GM15510 (cell line): Measurements from ENCODE around the gene SLC5A5.

Source experiments
- POLR2A ChIP-seq: IDR thresholded peaks from 3 replicates; pipeline ENCODE4 v1.6.1; 2011; ENCODE audit warnings: borderline replicate concordance; ENCODE audit not compliant: insufficient read length; ENCODE audit errors: extremely low read depth

Gene SLC5A5

GRCh38 chr19:17861542-17862402 lies 10.0 kb upstream of the SLC5A5 start:
- TF ChIP-seq POLR2A: no peak

DNA sequence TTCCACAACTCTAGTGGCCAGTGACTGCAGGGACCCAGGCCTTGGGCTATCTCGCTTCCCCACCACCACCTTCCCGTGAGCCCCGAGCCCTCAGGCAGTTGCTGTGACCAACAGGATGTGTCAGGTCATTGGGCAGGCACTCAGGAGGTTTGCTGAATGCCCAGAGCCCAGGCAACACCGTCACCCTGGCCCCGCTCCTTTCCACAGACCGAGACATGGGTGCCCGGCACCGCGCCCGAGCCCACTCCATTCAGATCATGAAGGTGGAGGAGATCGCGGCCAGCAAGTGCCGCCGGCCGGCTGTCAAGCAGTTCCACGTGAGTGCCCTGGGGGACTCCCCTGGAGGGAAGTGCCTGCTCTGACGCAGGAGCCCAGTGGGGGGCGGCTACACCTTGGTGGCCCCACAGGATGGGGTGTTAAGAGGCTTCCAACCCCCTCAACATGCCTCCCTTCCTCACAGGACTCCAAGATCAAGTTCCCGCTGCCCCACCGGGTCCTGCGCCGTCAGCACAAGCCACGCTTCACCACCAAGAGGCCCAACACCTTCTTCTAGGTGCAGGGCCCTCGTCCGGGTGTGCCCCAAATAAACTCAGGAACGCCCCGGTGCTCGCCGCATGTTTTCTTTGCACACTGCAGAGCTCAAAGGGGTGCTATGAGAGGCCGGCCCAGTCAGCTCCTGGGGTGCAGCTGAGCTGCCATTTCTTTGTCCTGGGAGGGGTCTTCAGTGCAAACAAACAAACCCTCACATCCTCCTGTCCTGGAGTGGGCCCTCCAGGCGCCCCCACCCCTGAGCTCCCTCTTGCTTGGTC lies 8.8 kb upstream of the SLC5A5 start:
- TF ChIP-seq POLR2A: no peak

- TF ChIP-seq POLR2A: no peak
These were observed 8.1 kb upstream of the SLC5A5 start for GRCh38 chr19:17863520-17864182.

DNA sequence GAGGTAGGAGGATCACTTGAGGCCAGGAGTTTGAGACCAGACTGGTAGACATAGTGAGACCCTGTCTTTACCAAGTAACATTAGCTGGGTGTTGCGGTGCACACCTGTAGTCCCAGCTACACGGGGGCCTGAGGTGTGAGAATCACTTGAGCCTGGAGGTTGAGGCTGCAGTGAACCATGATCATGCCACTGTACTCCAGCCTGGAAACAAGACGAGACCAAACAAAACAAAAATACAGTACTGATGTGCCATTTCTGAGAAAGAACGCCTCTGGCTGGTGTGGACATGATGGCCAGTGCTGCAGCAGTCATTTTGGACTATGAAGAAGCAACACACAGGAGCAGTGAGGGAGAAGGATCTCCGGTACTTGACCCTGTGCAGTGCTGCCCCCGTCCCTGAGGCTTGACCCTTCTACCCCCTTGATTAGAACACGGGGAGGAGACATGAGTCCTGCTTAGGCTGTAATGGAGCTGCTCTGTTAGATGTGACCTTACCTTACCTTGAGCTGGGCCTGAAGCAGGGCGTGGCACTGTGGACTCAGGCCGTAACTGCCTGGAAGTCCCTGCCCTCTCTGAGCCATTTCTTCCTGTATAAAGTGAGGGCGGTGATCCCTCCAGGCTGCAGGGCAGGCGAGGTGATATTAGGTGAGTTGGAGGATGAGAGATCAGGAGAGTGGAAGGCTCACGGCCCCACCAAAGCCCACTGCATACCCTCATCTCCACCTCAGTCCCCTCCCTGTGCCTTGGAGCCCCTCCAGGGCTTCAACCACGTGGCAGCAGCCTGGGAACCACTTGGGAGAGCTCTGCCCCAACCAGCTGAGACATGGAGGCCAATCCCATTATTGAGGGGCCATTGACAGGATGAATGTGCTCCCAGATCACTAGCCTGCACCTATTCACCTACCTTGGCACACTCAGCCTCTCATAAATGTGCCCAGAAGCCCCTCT lies 6.1 kb upstream of the SLC5A5 start:
- TF ChIP-seq POLR2A: no peak

DNA sequence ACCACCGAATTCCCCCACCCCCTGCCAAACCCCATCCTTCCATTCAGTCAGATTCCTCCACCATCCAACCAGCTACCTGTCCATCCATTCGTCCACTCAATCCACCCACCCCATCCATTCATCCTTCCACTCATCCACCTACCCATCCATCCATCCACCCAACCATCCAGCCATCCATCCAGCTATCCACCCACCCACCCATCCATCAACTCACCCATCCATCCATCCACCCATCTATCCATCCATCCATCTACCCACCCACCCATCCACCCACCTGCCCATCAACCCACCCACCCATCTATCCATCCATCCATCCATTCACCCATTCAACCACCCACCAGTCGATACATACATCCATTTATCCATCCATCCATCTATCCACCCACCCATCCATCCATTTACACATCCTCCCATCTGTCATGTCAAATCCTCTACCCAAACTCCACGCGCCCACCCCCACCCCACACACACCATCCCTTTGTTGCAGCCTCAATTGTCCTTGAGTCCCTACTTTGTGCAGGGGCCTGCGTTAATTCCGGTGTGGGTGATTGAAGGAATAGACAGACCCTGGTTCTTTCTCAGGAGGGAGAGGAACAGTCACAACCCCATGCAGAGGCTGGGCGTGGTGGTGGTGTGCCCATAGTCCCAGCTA lies 5.3 kb upstream of the SLC5A5 start:
- no peak for TF ChIP-seq POLR2A

GRCh38 chr19:17866964-17867486 lies 4.7 kb upstream of the SLC5A5 start:
- no peak for TF ChIP-seq POLR2A

DNA sequence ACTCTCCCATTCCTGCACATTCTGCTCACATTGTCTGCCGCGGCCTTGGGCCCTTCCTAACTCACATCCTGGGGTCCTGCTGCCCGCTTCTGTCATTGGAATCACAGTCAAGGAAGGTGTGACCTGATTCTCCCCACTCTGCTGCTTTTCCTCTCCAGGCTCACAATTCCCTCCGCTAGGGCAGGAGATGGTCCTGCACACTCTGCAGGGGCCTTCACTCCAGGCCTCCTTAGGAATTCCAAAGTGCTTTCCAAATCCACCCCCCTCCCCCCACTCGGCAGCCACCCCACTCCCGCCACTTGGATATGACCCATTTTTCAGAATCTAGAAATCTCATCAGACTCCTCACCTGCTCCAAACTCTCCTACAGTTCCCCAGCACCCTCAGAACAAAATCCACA lies 3.1 kb upstream of the SLC5A5 start:
- no peak for TF ChIP-seq POLR2A

DNA sequence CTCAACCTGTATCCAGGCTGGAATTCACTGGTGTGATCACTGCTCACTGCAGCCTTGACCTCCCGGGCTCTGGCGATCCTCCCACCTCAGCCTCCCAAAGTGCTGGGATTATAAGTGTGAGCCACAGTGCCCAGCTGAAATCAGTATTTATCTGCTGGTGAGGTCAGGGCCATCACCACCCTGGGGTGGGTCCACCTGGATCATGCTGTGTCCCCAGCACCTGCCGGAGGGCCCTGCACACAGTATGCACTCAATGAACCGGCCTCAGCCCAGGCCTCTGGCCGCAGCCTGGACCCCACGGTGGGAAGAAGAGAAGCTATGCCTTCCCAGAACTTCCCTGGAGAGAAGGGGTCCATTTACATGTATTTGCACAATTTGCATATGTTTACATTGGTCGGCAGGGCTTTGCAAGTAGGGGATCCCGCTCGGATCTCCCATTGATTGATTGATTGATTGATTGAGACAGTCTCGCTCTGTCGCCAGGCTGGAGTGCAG lies 2.6 kb upstream of the SLC5A5 start:
- TF ChIP-seq POLR2A: no peak

DNA sequence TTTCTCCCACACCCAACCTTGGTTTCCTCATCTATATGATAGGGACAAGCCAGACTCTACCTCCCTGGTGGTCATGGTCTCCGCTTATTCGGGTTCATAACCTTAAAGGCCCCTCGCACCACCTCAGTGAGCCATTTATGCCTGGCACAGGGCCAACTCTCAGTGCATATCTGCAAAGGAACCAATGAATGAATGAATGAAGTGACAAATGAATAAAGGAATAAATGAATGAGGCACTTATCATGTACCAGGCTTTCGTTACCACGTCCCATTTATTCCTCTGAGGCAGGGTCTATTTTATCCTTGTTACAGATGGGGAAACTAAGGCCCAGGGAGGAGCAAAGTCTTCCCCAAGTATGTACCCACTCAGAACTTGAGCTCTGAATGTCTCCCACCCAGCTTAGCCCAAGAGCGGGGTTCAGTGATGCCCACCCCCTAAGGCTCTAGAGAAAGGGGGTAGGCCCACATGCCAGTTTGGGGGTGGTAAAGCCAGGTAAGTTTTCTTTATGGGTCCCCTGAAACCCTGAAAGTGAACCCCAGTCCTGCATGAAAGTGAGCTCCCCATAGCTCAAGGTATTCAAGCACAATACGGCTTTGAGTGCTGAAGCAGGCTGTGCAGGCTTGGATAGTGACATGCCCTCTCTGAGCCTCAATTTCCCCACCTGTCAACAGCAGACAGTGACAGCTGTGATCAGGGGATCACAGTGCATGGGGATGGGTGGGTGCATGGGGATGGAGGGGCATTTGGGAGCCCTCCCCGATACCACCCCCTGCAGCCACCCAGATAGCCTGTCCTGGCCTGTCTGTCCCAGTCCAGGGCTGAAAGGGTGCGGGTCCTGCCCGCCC lies 490 bp upstream of the SLC5A5 start:
- no peak for TF ChIP-seq POLR2A

DNA sequence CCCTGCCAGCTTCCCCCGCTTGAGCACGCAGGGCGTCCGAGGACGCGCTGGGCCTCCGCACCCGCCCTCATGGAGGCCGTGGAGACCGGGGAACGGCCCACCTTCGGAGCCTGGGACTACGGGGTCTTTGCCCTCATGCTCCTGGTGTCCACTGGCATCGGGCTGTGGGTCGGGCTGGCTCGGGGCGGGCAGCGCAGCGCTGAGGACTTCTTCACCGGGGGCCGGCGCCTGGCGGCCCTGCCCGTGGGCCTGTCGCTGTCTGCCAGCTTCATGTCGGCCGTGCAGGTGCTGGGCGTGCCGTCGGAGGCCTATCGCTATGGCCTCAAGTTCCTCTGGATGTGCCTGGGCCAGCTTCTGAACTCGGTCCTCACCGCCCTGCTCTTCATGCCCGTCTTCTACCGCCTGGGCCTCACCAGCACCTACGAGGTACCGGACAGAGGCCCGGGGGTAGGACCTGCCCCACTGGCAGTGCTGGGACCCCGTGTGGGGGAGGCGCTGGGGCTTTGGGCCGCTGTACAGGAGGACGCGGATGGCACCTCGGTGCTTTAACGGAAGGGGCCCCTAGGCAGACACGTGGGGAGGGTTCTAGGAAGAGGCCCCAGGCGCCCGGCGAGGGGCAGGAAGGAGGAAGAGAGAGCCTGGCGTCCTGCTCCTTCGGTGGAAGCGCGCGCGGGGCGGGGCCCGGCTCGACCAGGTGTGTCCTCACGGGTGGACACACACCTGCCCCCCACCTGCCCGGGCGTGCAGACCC lies 681 bp downstream of the SLC5A5 start:
- TF ChIP-seq POLR2A: no peak

GRCh38 chr19:17873786-17874757 lies 2.3 kb downstream of the SLC5A5 start:
- no peak for TF ChIP-seq POLR2A
